GM18507 (cell line): ENCODE measurements around the gene MICOS13.

Experiments
- DNase-seq: peaks from one replicate; pipeline ENCODE4 v3.0.0; 2011; ENCODE audit warnings: low read depth; ENCODE audit not compliant: insufficient read length; ENCODE audit errors: extremely low spot score
- FAIRE-seq: peaks from 2 replicates; lab custom pipeline; 2011; peaks lifted over from hg19 to GRCh38; lab: Jason Lieb, UNC

Gene MICOS13

GRCh38 chr19:5676105-5676771 is 4.1 kb downstream of the MICOS13 start:
- no peak for FAIRE-seq
- no peak for DNase-seq

GRCh38 chr19:5674714-5675113 is 5.6 kb downstream of the MICOS13 start:
- DNase-seq: no peak
- FAIRE-seq: no peak

- no peak for FAIRE-seq
- no peak for DNase-seq
Observed at GRCh38 chr19:5673752-5674151, 6.6 kb downstream of the MICOS13 start.

GRCh38 chr19:5672708-5673459 is 7.4 kb downstream of the MICOS13 start:
- FAIRE-seq: no peak

GRCh38 chr19:5671600-5671999 is 8.7 kb downstream of the MICOS13 start:
- DNase-seq: no peak
- no peak for FAIRE-seq

More at GRCh38 chr19:5672708-5673459, 7.4 kb downstream of the MICOS13 start:
- no peak for DNase-seq

- no peak for DNase-seq
- FAIRE-seq: no peak
Observed at GRCh38 chr19:5669212-5669611, 11.1 kb downstream of the MICOS13 start.

GRCh38 chr19:5667751-5668271 is 12.5 kb downstream of the MICOS13 start:
- no peak for FAIRE-seq

GRCh38 chr19:5666921-5667610 is 13.2 kb downstream of the MICOS13 start:
- FAIRE-seq: no peak
- DNase-seq: no peak

More at GRCh38 chr19:5667751-5668271, 12.5 kb downstream of the MICOS13 start:
- no peak for DNase-seq

GRCh38 chr19:5665781-5666513 is 14.4 kb downstream of the MICOS13 start:
- peak; percentile 88 for FAIRE-seq
- no peak for DNase-seq

- DNase-seq: no peak
- no peak for FAIRE-seq
Observed at GRCh38 chr19:5664515-5664914, 15.8 kb downstream of the MICOS13 start.

GRCh38 chr19:5663904-5664303 is 16.4 kb downstream of the MICOS13 start:
- DNase-seq: no peak
- FAIRE-seq: no peak

- FAIRE-seq (no peak), DNase-seq (no peak)
Observed at GRCh38 chr19:5661483-5661882, 18.8 kb downstream of the MICOS13 start.

GRCh38 chr19:5655412-5655811 is 24.9 kb downstream of the MICOS13 start:
- DNase-seq (no peak), FAIRE-seq (no peak)

GRCh38 chr19:5654931-5655330 is 25.4 kb downstream of the MICOS13 start:
- FAIRE-seq: no peak
- DNase-seq: no peak

GRCh38 chr19:5652261-5652660 is 28.1 kb downstream of the MICOS13 start:
- DNase-seq (no peak), FAIRE-seq (no peak)

GRCh38 chr19:5651361-5651760 is 29.0 kb downstream of the MICOS13 start:
- FAIRE-seq: no peak
- DNase-seq: no peak

GRCh38 chr19:5648464-5648863 is 31.9 kb downstream of the MICOS13 start:
- FAIRE-seq (peak; percentile 33), DNase-seq (no peak)

- FAIRE-seq (no peak), DNase-seq (no peak)
Observed at GRCh38 chr19:5646703-5647102, 33.6 kb downstream of the MICOS13 start.

- FAIRE-seq: no peak
- DNase-seq: no peak
Observed at GRCh38 chr19:5645409-5645808, 34.9 kb downstream of the MICOS13 start.

GRCh38 chr19:5644037-5644436 is 36.3 kb downstream of the MICOS13 start:
- DNase-seq: no peak
- FAIRE-seq: no peak
